Neural progenitor cell (in vitro differentiated cells): ENCODE measurements around the gene SPHKAP.

Experiments
- EZH2 ChIP-seq: fragments of 200-600 bp; sonication (generic); IDR thresholded peaks from 2 replicates; pipeline ENCODE4 v1.6.1; 2017; ENCODE audit warnings: antibody characterized with exemption, mild to moderate bottlenecking, moderate library complexity
- EZH2phosphoT487 ChIP-seq: fragments of 200-600 bp; sonication (generic); IDR thresholded peaks from 2 replicates; pipeline ENCODE4 v1.6.1; 2017; ENCODE audit warnings: antibody characterized with exemption
- TF ChIP-seq, protein P1 (sequence below): fragments of 200-600 bp; sonication (generic); IDR thresholded peaks from 2 replicates; pipeline ENCODE4 v1.5.1; 2017; ENCODE audit warnings: antibody characterized with exemption, mild to moderate bottlenecking

DNA sequence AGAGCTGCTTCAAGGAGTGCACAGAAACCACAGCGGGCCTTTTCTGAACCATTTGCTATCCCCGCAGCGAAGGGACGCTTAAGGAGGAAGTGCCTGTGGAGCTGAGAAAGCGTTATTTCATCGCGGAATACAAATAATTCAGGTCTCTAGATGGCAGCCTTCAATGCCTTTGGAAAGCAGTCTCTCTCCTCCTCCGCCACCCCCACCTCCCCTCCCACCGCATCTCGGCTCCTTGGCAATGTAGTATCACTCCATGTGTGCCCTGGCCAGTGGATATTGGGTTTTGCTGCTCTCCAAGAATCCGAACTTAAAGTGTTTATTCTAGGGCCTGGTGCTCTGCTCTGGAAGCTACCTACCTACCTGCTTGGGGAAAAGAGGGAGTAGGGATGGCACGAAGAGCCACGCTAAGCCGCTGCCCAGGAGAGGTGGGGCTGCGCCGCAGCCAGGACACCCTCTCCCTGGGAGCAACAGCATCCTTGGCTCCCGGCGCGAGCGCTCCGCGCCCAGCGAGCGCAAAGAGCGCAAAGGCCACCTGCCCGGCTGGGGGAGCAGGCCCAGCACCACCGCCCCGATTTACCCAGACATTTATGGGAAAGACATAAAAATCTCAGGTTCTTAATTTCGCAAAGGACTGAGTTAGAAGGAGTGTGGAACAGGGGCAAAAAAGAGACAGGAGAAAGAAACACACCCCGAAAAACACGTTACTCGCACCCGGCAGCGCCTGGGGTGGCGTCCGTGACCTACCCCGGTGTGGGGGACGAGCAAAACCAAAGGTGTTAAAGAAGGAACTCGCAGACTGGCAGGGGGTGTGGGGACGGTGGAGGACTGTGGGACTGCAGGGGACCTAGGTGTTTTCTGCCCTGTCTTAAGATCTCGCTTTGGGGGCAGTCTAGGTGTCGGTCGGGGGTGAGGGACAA is 1.0 kb downstream of the SPHKAP start:
- TF ChIP-seq, protein P1, sequence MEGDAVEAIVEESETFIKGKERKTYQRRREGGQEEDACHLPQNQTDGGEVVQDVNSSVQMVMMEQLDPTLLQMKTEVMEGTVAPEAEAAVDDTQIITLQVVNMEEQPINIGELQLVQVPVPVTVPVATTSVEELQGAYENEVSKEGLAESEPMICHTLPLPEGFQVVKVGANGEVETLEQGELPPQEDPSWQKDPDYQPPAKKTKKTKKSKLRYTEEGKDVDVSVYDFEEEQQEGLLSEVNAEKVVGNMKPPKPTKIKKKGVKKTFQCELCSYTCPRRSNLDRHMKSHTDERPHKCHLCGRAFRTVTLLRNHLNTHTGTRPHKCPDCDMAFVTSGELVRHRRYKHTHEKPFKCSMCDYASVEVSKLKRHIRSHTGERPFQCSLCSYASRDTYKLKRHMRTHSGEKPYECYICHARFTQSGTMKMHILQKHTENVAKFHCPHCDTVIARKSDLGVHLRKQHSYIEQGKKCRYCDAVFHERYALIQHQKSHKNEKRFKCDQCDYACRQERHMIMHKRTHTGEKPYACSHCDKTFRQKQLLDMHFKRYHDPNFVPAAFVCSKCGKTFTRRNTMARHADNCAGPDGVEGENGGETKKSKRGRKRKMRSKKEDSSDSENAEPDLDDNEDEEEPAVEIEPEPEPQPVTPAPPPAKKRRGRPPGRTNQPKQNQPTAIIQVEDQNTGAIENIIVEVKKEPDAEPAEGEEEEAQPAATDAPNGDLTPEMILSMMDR = no peak
- peak; percentile 87 for TF ChIP-seq EZH2
- TF ChIP-seq EZH2phosphoT487 = peak; percentile 75
